ENCODE data around the gene TMEM232.

TMEM232 gene

GRCh38 chr5:110463106-110463505, 263.4 kb downstream of the TMEM232 start:
- Histone ChIP-seq H3K4me3 (ENCODE audit: low read depth, low read length) (no peak overlapping the region), H3K9me3 (no peaks in the 10 kb centered on the region), H3K4me1 (no peaks in the 10 kb centered on the region), H3K36me3 (no peaks in the 10 kb centered on the region; the same call in 1 of the 2 replicates), H3K27me3 (no peaks in the 10 kb centered on the region)
- no peak for TF ChIP-seq CTCF (IDR thresholded peaks at IDR 0.05; ENCODE audit: low read depth, low read length)
- DNase-seq: no peak

- Histone ChIP-seq H3K36me3 (no peaks in the 10 kb centered on the region; the same call in 1 of the 2 replicates), H3K4me1 (no peaks in the 10 kb centered on the region), H3K4me3 (ENCODE audit: low read depth, low read length) (no peak overlapping the region), H3K9me3 (no peaks in the 10 kb centered on the region), H3K27me3 (no peaks in the 10 kb centered on the region)
- DNase-seq: no peak
- TF ChIP-seq CTCF (IDR thresholded peaks at IDR 0.05; ENCODE audit: low read depth, low read length): no peak
Observed at GRCh38 chr5:110460837-110461236, 265.6 kb downstream of the TMEM232 start.

- H3K4me3 ChIP-seq (ENCODE audit: low read depth, low read length): no peak overlapping the region
- no peaks in the 10 kb centered on the region for H3K27me3 ChIP-seq
- no peaks in the 10 kb centered on the region for H3K9me3 ChIP-seq
- no peak for TF ChIP-seq CTCF (IDR thresholded peaks at IDR 0.05; ENCODE audit: low read depth, low read length)
- H3K4me1 ChIP-seq: no peaks in the 10 kb centered on the region
- no peak for DNase-seq
- no peaks in the 10 kb centered on the region; the same call in 1 of the 2 replicates for H3K36me3 ChIP-seq
Observed at GRCh38 chr5:110458313-110458712, 268.2 kb downstream of the TMEM232 start.

GRCh38 chr5:110442856-110443255, 283.6 kb downstream of the TMEM232 start:
- H3K36me3 ChIP-seq: no peaks in the 10 kb centered on the region
- peaks cover 2% of the 10 kb centered on the region; the same call in 1 of the 2 replicates for H3K4me1 ChIP-seq
- no peak overlapping the region for H3K4me3 ChIP-seq (ENCODE audit: low read depth, low read length)
- TF ChIP-seq CTCF (IDR thresholded peaks at IDR 0.05; ENCODE audit: low read depth, low read length): no peak
- H3K9me3 ChIP-seq: no peaks in the 10 kb centered on the region
- no peaks in the 10 kb centered on the region for H3K27me3 ChIP-seq
- DNase-seq: no peak

GRCh38 chr5:110441035-110441434, 285.4 kb downstream of the TMEM232 start:
- no peak overlapping the region for H3K4me3 ChIP-seq (ENCODE audit: low read depth, low read length)
- peak; percentile 41 for DNase-seq
- H3K27me3 ChIP-seq: no peaks in the 10 kb centered on the region
- peak; percentile 84 for TF ChIP-seq CTCF (IDR thresholded peaks at IDR 0.05; ENCODE audit: low read depth, low read length)
- H3K36me3 ChIP-seq: no peaks in the 10 kb centered on the region
- H3K9me3 ChIP-seq: no peaks in the 10 kb centered on the region
- peaks cover 2% of the 10 kb centered on the region; the same call in 1 of the 2 replicates for H3K4me1 ChIP-seq

GRCh38 chr5:110440058-110440457, 286.4 kb downstream of the TMEM232 start:
- Histone ChIP-seq H3K9me3 (no peaks in the 10 kb centered on the region), H3K4me3 (ENCODE audit: low read depth, low read length) (no peak overlapping the region), H3K36me3 (no peaks in the 10 kb centered on the region), H3K4me1 (peaks cover 2% of the 10 kb centered on the region; the same call in 1 of the 2 replicates), H3K27me3 (no peaks in the 10 kb centered on the region)
- DNase-seq: no peak
- no peak for TF ChIP-seq CTCF (IDR thresholded peaks at IDR 0.05; ENCODE audit: low read depth, low read length)

All from BE2C (cell line).